Measurements from ENCODE around the gene CYP1B1. TPM values are rescaled to one million over a fixed set of nuclear protein-coding genes. Genes with fewer than 3 reads are reported as not detected.
A peak's percentile ranks its signal among the peaks of the same experiment; 100 is the strongest.

The CYP1B1 gene
- total RNA-seq, 2 donors from 2014 or later = 19.4 to 289 TPM

- H3K36me3 ChIP-seq = no peaks in the 10 kb centered on the region
- WGBS = 18% methylated on average over 19 of the region's 19 CpGs
- H3K27ac ChIP-seq = peak overlapping the region; percentile 62 to 73
- no peaks in the 10 kb centered on the region for H3K9me3 ChIP-seq
- no peak overlapping the region for H3K4me3 ChIP-seq
- TF ChIP-seq CTCF (IDR thresholded peaks at IDR 0.05) (no peak), POLR2AphosphoS5 (IDR thresholded peaks at IDR 0.05) (peak; percentile 85)
- peak; percentile 80 for DNase-seq (ENCODE audit: low spot score)
- no peaks in the 10 kb centered on the region for H3K27me3 ChIP-seq (replicated peaks; ENCODE audit: insufficient read depth)
- intact Hi-C loops (cut with DNase I) = no loop called here
- H3K4me1 ChIP-seq (replicated peaks) = peaks cover 7% of the 10 kb centered on the region
Observed at GRCh38 chr2:38095996-38096861, 20.3 kb upstream of the CYP1B1 start.

GRCh38 chr2:38095079-38095995, 19.4 kb upstream of the CYP1B1 start:
- H3K4me3 ChIP-seq = no peak overlapping the region
- H3K4me1 ChIP-seq (replicated peaks) = peaks cover 7% of the 10 kb centered on the region
- H3K27ac ChIP-seq = peak overlapping the region; percentile 62 to 73
- H3K36me3 ChIP-seq = no peaks in the 10 kb centered on the region
- no peak for DNase-seq (ENCODE audit: low spot score)
- H3K27me3 ChIP-seq (replicated peaks; ENCODE audit: insufficient read depth) = no peaks in the 10 kb centered on the region
- intact Hi-C loops (cut with DNase I) = no loop called here
- WGBS = 87% methylated on average over 11 of the region's 11 CpGs
- no peak for TF ChIP-seq POLR2AphosphoS5 (IDR thresholded peaks at IDR 0.05)
- TF ChIP-seq CTCF (IDR thresholded peaks at IDR 0.05) = no peak
- no peak for TF ChIP-seq POLR2A (IDR thresholded peaks at IDR 0.05)
- no peaks in the 10 kb centered on the region for H3K9me3 ChIP-seq

GRCh38 chr2:38093527-38094165, 17.7 kb upstream of the CYP1B1 start:
- Histone ChIP-seq H3K36me3 (no peaks in the 10 kb centered on the region), H3K4me1 (replicated peaks) (peaks cover 7% of the 10 kb centered on the region), H3K27ac (no peak overlapping the region), H3K27me3 (replicated peaks; ENCODE audit: insufficient read depth) (no peaks in the 10 kb centered on the region), H3K4me3 (no peak overlapping the region), H3K9me3 (no peaks in the 10 kb centered on the region)
- DNase-seq (ENCODE audit: low spot score) = no peak
- WGBS = 94% methylated on average over 1 of the region's 1 CpG
- TF ChIP-seq POLR2AphosphoS5 (IDR thresholded peaks at IDR 0.05) (no peak), CTCF (IDR thresholded peaks at IDR 0.05) (no peak)
- intact Hi-C loops (cut with DNase I) = no loop called here

GRCh38 chr2:38092196-38092902, 16.4 kb upstream of the CYP1B1 start:
- no peaks in the 10 kb centered on the region for H3K27me3 ChIP-seq (replicated peaks; ENCODE audit: insufficient read depth)
- DNase-seq (ENCODE audit: low spot score) = no peak
- H3K4me1 ChIP-seq (replicated peaks) = peaks cover 7% of the 10 kb centered on the region
- no peaks in the 10 kb centered on the region for H3K9me3 ChIP-seq
- WGBS = 71% methylated on average over 11 of the region's 11 CpGs
- no peak overlapping the region for H3K4me3 ChIP-seq
- TF ChIP-seq POLR2AphosphoS5 (IDR thresholded peaks at IDR 0.05) (no peak), CTCF (IDR thresholded peaks at IDR 0.05) (no peak), POLR2A (IDR thresholded peaks at IDR 0.05) (no peak)
- no peak overlapping the region for H3K27ac ChIP-seq
- no peaks in the 10 kb centered on the region for H3K36me3 ChIP-seq
- intact Hi-C loops (cut with DNase I) = no loop called here

Data from prostate gland (tissue), 2 donors.